H4 (cell line): ENCODE data around the gene RINL. TPM values are rescaled to one million over a fixed set of nuclear protein-coding genes. Genes with fewer than 3 reads are reported as not detected.
"Not testable (repeated sequence)": the region's sequence is repeated elsewhere in the genome, so short reads cannot be mapped to it uniquely, and the experiment has no call there.

Source experiments
- DNase-seq: peaks from one replicate; pipeline ENCODE4 v3.0.0-alpha.2; 2015; ENCODE audit warnings: low spot score
- total RNA-seq: library from RNA; depleted of rRNA; stranded (reverse); fragments of >200 nt; shearing (Covaris generic); gene quantifications from 2 replicates; pipeline ENCODE4 v1.2.3, GENCODE V29; 2014

The RINL gene
- total RNA-seq, 1 experiment from 2014 or later, result 1.2 TPM

- DNase-seq, result no peak
These were observed 2.2 kb downstream of the RINL start for GRCh38 chr19:38875656-38876395.

GRCh38 chr19:38873400-38873799 lies 4.7 kb downstream of the RINL start:
- DNase-seq, result not testable (repeated sequence)

GRCh38 chr19:38870612-38871011 lies 7.5 kb downstream of the RINL start:
- no peak for DNase-seq

GRCh38 chr19:38869836-38870607 lies 8.1 kb downstream of the RINL start:
- peak; percentile 60 for DNase-seq

GRCh38 chr19:38869160-38869835 lies 8.8 kb downstream of the RINL start:
- no peak for DNase-seq

GRCh38 chr19:38868551-38868950 lies 9.5 kb downstream of the RINL start:
- DNase-seq, result no peak

- DNase-seq, result no peak
These were observed 10.8 kb downstream of the RINL start for GRCh38 chr19:38867171-38867780.

- peak; percentile 72 for DNase-seq
These were observed 15.6 kb downstream of the RINL start for GRCh38 chr19:38862321-38863059.

GRCh38 chr19:38861368-38861767 lies 16.7 kb downstream of the RINL start:
- DNase-seq, result no peak

- not testable (repeated sequence) for DNase-seq
These were observed 18.4 kb downstream of the RINL start for GRCh38 chr19:38859631-38860204.

GRCh38 chr19:38856813-38857212 lies 21.3 kb downstream of the RINL start:
- DNase-seq, result no peak

- DNase-seq, result not testable (repeated sequence)
These were observed 22.3 kb downstream of the RINL start for GRCh38 chr19:38855751-38856150.

- not testable (repeated sequence) for DNase-seq
These were observed 23.1 kb downstream of the RINL start for GRCh38 chr19:38854961-38855360.

GRCh38 chr19:38853214-38853613 lies 24.9 kb downstream of the RINL start:
- DNase-seq, result no peak

GRCh38 chr19:38852231-38853044 lies 25.6 kb downstream of the RINL start:
- peak; percentile 72 for DNase-seq

GRCh38 chr19:38851622-38852230 lies 26.3 kb downstream of the RINL start:
- DNase-seq, result peak; percentile 97

GRCh38 chr19:38850976-38851621 lies 27.0 kb downstream of the RINL start:
- no peak for DNase-seq

- no peak for DNase-seq
These were observed 27.6 kb downstream of the RINL start for GRCh38 chr19:38850436-38850975.
